Neural crest cell (in vitro differentiated cells): ENCODE results near the gene CYTH2. TPM values are rescaled to one million over a fixed set of nuclear protein-coding genes. Genes with fewer than 3 reads are reported as not detected.

Experiments
- DNase-seq: peaks from one replicate; pipeline ENCODE4 v3.0.0; 2021; ENCODE audit warnings: low read depth, mixed read lengths, low spot score
- H3K27ac Mint-ChIP-seq: one replicate; pipeline ENCODE4 v1.8.0; 2021; ENCODE audit warnings: mild to moderate bottlenecking, mixed read lengths; ENCODE audit not compliant: unreplicated experiment
- H3K27me3 Mint-ChIP-seq: 2 replicates; pipeline ENCODE4 v1.8.0; 2021; ENCODE audit warnings: low read depth, mild to moderate bottlenecking, mixed read lengths
- H3K36me3 Mint-ChIP-seq: 2 replicates; pipeline ENCODE4 v1.8.0; 2021; ENCODE audit warnings: low read depth, mild to moderate bottlenecking, mixed read lengths
- H3K4me1 Mint-ChIP-seq: 2 replicates; pipeline ENCODE4 v1.8.0; 2021; ENCODE audit warnings: mixed read lengths
- H3K4me3 Mint-ChIP-seq: one replicate; pipeline ENCODE4 v1.8.0; 2021; ENCODE audit warnings: mild to moderate bottlenecking, mixed read lengths
- H3K9me3 Mint-ChIP-seq: 2 replicates; pipeline ENCODE4 v1.8.0; 2021; ENCODE audit warnings: mixed read lengths
- total RNA-seq: library from RNA; stranded (reverse); gene quantifications from 2 replicates; pipeline ENCODE4 v1.2.1, GENCODE V29; 2021
- TF ChIP-seq, protein P1 (sequence below): fragments of 200-600 bp; sonication (generic); conservative IDR thresholded peaks from 2 replicates; pipeline ENCODE4 v1.5.0; 2021; ENCODE audit warnings: antibody characterized with exemption, mild to moderate bottlenecking

CYTH2 gene
- total RNA-seq, 1 donor from 2014 or later = 196 TPM

DNA sequence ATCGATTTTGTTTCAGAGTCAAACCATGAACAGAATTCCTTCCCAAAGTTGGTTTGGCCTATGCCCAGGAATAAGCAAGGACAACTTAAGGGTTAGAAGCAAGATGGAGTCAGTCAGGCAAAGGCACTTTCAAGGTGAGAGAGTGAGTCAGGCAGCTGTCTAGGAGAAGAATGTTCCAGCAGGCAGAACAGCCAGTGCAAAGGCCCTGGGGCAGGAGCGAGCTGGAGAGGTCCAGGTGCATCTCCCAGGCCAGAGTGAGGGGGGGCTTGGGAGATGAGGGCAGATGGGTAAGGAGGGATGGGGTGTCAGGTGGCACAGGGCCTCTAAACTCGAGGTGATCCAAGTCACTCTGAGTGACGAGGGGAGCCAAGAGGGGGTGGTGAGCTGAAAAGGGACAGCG, 32.6 kb upstream of the CYTH2 start:
- peaks cover 7% of the 10 kb centered on the region for H3K4me1 Mint-ChIP-seq
- TF ChIP-seq, protein P1, sequence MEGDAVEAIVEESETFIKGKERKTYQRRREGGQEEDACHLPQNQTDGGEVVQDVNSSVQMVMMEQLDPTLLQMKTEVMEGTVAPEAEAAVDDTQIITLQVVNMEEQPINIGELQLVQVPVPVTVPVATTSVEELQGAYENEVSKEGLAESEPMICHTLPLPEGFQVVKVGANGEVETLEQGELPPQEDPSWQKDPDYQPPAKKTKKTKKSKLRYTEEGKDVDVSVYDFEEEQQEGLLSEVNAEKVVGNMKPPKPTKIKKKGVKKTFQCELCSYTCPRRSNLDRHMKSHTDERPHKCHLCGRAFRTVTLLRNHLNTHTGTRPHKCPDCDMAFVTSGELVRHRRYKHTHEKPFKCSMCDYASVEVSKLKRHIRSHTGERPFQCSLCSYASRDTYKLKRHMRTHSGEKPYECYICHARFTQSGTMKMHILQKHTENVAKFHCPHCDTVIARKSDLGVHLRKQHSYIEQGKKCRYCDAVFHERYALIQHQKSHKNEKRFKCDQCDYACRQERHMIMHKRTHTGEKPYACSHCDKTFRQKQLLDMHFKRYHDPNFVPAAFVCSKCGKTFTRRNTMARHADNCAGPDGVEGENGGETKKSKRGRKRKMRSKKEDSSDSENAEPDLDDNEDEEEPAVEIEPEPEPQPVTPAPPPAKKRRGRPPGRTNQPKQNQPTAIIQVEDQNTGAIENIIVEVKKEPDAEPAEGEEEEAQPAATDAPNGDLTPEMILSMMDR = no peak
- no peak overlapping the region for H3K27ac Mint-ChIP-seq
- no peaks in the 10 kb centered on the region for H3K36me3 Mint-ChIP-seq
- H3K9me3 Mint-ChIP-seq = peaks cover 3% of the 10 kb centered on the region
- H3K4me3 Mint-ChIP-seq = no peak overlapping the region
- H3K27me3 Mint-ChIP-seq = no peaks in the 10 kb centered on the region
- no peak for DNase-seq

DNA sequence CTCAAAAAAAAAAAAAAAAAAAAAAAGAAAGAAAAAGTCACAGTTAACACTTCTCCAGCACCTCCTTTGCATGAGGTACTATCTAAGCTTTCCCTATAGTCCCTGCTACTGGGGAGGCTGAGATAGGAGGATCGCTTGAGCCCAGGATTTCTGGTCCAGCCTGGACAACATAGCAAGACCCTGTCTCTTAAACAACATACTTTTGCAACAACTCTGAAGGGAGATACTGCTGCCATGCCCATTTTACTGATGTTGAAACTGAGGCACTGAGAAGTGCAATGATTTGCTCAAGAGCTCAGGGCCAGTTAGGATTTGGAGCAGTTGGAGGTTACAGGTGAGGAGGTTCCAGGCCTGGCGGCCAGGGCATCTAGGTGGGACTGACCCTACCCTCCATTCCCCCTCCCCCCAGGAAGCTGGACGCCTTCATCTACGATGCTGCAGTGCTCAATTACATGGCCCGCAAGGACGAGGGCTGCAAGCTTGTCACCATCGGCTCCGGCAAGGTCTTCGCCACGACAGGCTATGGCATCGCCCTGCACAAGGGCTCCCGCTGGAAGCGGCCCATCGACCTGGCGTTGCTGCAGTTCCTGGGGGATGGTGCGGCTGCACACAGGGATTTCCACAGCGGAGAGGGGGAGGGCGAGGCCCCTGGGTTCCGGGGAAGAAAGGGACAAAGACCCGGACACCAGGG, 27.7 kb upstream of the CYTH2 start:
- Mint-ChIP-seq H3K27ac (peak overlapping the region; percentile 12), H3K27me3 (no peaks in the 10 kb centered on the region), H3K9me3 (no peaks in the 10 kb centered on the region), H3K4me1 (peaks cover 27% of the 10 kb centered on the region), H3K4me3 (peak overlapping the region; percentile 70), H3K36me3 (no peaks in the 10 kb centered on the region)
- TF ChIP-seq, protein P1 = no peak
- no peak for DNase-seq

DNA sequence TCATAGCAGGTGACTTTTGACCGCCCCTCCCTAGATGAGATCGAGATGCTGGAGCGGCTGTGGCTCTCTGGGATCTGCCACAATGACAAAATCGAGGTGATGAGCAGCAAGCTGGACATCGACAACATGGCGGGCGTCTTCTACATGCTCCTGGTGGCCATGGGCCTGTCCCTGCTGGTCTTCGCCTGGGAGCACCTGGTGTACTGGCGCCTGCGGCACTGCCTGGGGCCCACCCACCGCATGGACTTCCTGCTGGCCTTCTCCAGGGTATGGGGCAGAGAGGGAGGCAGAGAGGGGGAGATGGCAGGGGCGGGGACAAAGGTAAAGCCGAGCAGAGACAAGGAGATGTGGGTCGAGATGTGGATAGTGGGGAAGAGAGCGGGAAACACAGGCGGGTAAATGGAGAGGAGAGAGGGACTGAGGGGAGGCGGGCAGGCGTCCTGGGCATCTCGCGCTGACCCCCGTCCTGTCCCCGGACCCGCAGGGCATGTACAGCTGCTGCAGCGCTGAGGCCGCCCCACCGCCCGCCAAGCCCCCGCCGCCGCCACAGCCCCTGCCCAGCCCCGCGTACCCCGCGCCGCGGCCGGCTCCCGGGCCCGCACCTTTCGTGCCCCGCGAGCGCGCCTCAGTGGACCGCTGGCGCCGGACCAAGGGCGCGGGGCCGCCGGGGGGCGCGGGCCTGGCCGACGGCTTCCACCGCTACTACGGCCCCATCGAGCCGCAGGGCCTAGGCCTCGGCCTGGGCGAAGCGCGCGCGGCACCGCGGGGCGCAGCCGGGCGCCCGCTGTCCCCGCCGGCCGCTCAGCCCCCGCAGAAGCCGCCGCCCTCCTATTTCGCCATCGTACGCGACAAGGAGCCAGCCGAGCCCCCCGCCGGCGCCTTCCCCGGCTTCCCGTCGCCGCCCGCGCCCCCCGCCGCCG, 26.8 kb upstream of the CYTH2 start:
- H3K27ac Mint-ChIP-seq = no peak overlapping the region
- H3K4me1 Mint-ChIP-seq = peaks cover 27% of the 10 kb centered on the region
- peak overlapping the region; percentile 47 for H3K4me3 Mint-ChIP-seq
- H3K27me3 Mint-ChIP-seq = no peaks in the 10 kb centered on the region
- TF ChIP-seq, protein P1 = no peak
- no peaks in the 10 kb centered on the region for H3K9me3 Mint-ChIP-seq
- no peaks in the 10 kb centered on the region for H3K36me3 Mint-ChIP-seq
- no peak for DNase-seq

DNA sequence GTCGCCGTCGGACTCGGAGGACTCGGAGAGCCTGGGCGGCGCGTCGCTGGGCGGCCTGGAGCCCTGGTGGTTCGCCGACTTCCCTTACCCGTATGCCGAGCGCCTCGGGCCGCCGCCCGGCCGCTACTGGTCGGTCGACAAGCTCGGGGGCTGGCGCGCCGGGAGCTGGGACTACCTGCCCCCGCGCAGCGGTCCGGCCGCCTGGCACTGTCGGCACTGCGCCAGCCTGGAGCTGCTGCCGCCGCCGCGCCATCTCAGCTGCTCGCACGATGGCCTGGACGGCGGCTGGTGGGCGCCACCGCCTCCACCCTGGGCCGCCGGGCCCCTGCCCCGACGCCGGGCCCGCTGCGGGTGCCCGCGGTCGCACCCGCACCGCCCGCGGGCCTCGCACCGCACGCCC, 25.9 kb upstream of the CYTH2 start:
- Mint-ChIP-seq H3K4me3 (no peak overlapping the region), H3K36me3 (peaks cover 1% of the 10 kb centered on the region), H3K9me3 (no peaks in the 10 kb centered on the region), H3K27me3 (no peaks in the 10 kb centered on the region), H3K27ac (no peak overlapping the region), H3K4me1 (peaks cover 28% of the 10 kb centered on the region)
- no peak for DNase-seq
- TF ChIP-seq, protein P1 = no peak

DNA sequence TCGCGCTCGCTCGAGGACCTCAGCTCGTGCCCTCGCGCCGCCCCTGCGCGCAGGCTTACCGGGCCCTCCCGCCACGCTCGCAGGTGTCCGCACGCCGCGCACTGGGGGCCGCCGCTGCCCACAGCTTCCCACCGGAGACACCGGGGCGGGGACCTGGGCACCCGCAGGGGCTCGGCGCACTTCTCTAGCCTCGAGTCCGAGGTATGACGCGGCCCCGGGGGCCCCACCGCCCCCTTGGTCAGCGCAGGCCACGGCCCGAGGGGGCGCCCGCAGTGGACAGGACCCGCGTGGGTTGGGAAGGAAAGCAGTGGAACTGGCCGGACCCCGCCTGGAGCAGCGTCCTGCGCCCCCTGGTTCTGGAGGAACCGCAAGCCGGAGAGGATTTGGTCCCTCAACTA, 25.4 kb upstream of the CYTH2 start:
- TF ChIP-seq, protein P1 = no peak
- no peaks in the 10 kb centered on the region for H3K27me3 Mint-ChIP-seq
- H3K27ac Mint-ChIP-seq = no peak overlapping the region
- peaks cover 33% of the 10 kb centered on the region for H3K4me1 Mint-ChIP-seq
- no peak for DNase-seq
- H3K9me3 Mint-ChIP-seq = no peaks in the 10 kb centered on the region
- peaks cover 4% of the 10 kb centered on the region for H3K36me3 Mint-ChIP-seq
- H3K4me3 Mint-ChIP-seq = no peak overlapping the region
